ENCODE data around the gene USP48. TPM values are rescaled to one million over a fixed set of nuclear protein-coding genes. Genes with fewer than 3 reads are reported as not detected.
"Not testable (repeated sequence)": the region's sequence is repeated elsewhere in the genome, so short reads cannot be mapped to it uniquely, and the experiment has no call there.

The USP48 gene
- total RNA-seq, result 63.9 TPM

GRCh38 chr1:21782868-21783678 lies at the start of gene USP48:
Gene USP48 (minus strand): TSS chr1:21783149. CDS start chr1:21782957, 192 bp downstream.
- Histone ChIP-seq H3K9me3 (ENCODE audit: low read depth, low read length) (no peaks in the 10 kb centered on the region), H3K4me1 (ENCODE audit: insufficient read depth, low read length) (peaks cover 43% of the 10 kb centered on the region), H3K27me3 (ENCODE audit: insufficient read depth, low read length) (no peaks in the 10 kb centered on the region), H3K4me3 (ENCODE audit: low read length) (peak within 1 kb of the TSS; percentile 97)

- no peaks in the 10 kb centered on the region for H3K9me3 ChIP-seq (ENCODE audit: low read depth, low read length)
- H3K4me3 ChIP-seq (ENCODE audit: low read length), result no peak overlapping the region
- no peaks in the 10 kb centered on the region for H3K4me1 ChIP-seq (ENCODE audit: insufficient read depth, low read length)
- H3K27me3 ChIP-seq (ENCODE audit: insufficient read depth, low read length), result no peaks in the 10 kb centered on the region
Observed at GRCh38 chr1:21831454-21831970, 48.6 kb upstream of the USP48 start.

DNA sequence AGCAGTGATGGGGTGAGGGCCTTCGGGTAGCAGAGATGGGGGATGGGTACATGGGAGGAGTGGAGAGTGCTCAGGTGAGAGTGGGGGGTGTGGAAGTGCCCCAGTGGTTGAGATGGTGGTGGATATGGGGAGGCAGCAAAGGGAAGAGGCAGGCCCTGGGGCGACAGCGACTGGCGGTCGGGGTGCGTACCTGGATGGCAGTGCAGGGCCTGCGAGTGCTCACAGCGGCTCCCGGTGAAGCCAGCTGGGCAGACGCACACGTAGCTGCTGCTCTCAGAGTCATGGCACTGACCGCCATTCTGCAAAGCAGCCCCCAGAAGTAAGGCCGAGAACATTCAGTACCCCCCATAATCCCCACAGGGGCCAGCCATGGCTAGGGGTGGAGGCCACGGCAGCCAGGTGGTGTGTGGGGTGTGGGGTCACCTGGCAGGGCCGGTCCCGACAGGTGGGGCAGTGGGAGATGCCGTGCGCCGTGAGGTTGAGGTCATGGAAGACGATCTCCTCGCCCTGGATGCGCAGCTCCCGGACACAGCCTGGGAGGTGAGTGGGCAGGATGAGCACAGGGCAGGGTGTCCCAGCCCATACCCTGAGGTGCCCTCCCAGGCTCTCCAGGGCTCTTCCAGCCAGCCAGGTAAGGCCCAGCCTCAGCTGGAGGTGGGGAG lies 48.0 kb upstream of the USP48 start:
- no peaks in the 10 kb centered on the region for H3K9me3 ChIP-seq (ENCODE audit: low read depth, low read length)
- H3K4me3 ChIP-seq (ENCODE audit: low read length), result no peak overlapping the region
- H3K4me1 ChIP-seq (ENCODE audit: insufficient read depth, low read length), result no peaks in the 10 kb centered on the region
- H3K27me3 ChIP-seq (ENCODE audit: insufficient read depth, low read length), result no peaks in the 10 kb centered on the region

DNA sequence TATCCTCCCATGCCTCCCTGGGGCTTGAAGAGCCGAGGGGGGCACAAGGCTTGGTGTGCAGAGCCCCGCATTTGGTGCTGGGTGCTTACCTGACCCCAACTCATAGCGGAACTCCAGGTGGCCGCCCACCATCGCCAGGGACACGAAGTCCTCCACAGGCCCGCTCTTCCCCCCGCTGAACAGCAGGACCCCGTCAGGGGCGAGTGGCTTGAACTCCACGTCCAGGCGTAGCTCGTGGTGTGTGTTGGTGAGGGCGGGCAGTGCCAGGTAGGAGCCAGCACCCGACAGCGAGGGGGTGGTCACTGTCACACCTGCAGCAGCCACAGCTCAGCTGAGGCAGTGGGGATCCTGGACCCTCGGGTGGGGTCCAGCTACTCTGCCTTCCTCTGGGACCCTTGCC lies 46.3 kb upstream of the USP48 start:
- no peak overlapping the region for H3K4me3 ChIP-seq (ENCODE audit: low read length)
- no peaks in the 10 kb centered on the region for H3K9me3 ChIP-seq (ENCODE audit: low read depth, low read length)
- no peaks in the 10 kb centered on the region for H3K4me1 ChIP-seq (ENCODE audit: insufficient read depth, low read length)
- H3K27me3 ChIP-seq (ENCODE audit: insufficient read depth, low read length), result no peaks in the 10 kb centered on the region

- Histone ChIP-seq H3K9me3 (ENCODE audit: low read depth, low read length) (no peaks in the 10 kb centered on the region), H3K4me3 (ENCODE audit: low read length) (no peak overlapping the region), H3K27me3 (ENCODE audit: insufficient read depth, low read length) (no peaks in the 10 kb centered on the region), H3K4me1 (ENCODE audit: insufficient read depth, low read length) (no peaks in the 10 kb centered on the region)
Observed at GRCh38 chr1:21828506-21829210, 45.7 kb upstream of the USP48 start.

DNA sequence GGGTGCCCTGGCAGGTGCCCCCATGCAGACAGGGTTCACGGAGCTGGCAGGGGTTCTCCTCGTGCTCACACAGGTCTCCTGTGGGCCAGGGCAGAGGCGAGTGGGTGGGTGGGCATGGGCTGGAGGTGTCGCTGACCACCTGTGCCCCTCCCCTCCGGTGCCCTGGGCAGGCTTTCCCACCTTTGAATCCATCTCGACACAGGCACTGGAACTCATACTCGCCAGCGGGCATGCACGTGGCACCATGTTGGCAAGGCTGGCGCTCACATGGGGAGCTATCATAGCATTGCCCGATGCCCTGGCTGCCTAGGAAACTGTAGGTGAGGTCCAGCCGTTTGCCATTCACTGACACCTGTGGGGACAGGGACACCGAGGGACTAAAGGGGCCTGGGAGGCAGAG lies 45.1 kb upstream of the USP48 start:
- no peaks in the 10 kb centered on the region for H3K9me3 ChIP-seq (ENCODE audit: low read depth, low read length)
- H3K4me3 ChIP-seq (ENCODE audit: low read length), result no peak overlapping the region
- no peaks in the 10 kb centered on the region for H3K4me1 ChIP-seq (ENCODE audit: insufficient read depth, low read length)
- no peaks in the 10 kb centered on the region for H3K27me3 ChIP-seq (ENCODE audit: insufficient read depth, low read length)

GRCh38 chr1:21827141-21827679 lies 44.3 kb upstream of the USP48 start:
- Histone ChIP-seq H3K27me3 (ENCODE audit: insufficient read depth, low read length) (no peaks in the 10 kb centered on the region), H3K4me3 (ENCODE audit: low read length) (no peak overlapping the region), H3K9me3 (ENCODE audit: low read depth, low read length) (no peaks in the 10 kb centered on the region), H3K4me1 (ENCODE audit: insufficient read depth, low read length) (no peaks in the 10 kb centered on the region)

DNA sequence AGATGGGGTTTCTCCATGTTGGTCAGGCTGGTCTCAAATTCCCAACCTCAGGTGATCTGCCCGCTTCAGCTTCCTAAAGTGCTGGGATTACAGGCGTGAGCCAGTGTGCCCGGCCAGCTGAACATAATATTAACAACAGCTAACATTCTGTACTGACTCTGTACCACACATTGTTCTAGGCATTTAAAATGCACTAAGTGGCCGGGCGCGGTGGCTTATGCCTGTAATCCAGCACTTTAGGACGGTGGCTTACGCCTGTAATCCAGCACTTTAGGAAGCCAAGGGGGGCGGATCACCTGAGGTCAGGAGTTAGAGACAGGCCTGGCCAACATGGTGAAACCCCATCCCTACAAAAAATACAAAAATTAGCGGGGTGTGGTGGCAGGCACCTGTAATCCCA lies 43.7 kb upstream of the USP48 start:
- H3K27me3 ChIP-seq (ENCODE audit: insufficient read depth, low read length), result not testable (repeated sequence)

DNA sequence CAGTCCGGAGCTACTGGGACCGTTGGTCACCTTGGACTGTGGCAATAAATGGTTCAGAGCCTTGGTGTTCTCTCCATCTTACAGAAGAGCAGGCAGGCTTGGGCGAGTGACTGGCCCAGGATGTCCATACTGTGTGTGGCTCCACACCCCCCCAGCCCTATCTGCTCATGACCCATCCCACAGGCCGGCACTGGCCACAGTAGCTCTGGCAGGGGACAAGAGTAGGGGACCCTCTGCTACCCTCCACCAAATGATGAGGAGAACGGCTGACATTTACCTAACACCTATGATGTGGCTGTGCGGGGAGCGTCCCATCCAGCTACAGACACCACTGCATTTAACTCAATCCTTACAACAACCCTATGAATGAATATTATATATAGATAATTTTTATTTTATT lies 42.4 kb upstream of the USP48 start:
- Histone ChIP-seq H3K4me1 (ENCODE audit: insufficient read depth, low read length) (no peaks in the 10 kb centered on the region), H3K9me3 (ENCODE audit: low read depth, low read length) (no peaks in the 10 kb centered on the region), H3K4me3 (ENCODE audit: low read length) (no peak overlapping the region), H3K27me3 (ENCODE audit: insufficient read depth, low read length) (no peaks in the 10 kb centered on the region)

More for the DNA sequence above, 43.7 kb upstream of the USP48 start:
- H3K9me3 ChIP-seq (ENCODE audit: low read depth, low read length); H3K4me3 ChIP-seq (ENCODE audit: low read length); H3K4me1 ChIP-seq (ENCODE audit: insufficient read depth, low read length): not testable (repeated sequence)

- H3K9me3 ChIP-seq (ENCODE audit: low read depth, low read length), result no peaks in the 10 kb centered on the region
- H3K4me1 ChIP-seq (ENCODE audit: insufficient read depth, low read length), result no peaks in the 10 kb centered on the region
- H3K4me3 ChIP-seq (ENCODE audit: low read length), result no peak overlapping the region
- H3K27me3 ChIP-seq (ENCODE audit: insufficient read depth, low read length), result no peaks in the 10 kb centered on the region
Observed at GRCh38 chr1:21824926-21825325, 42.0 kb upstream of the USP48 start.

- H3K9me3 ChIP-seq (ENCODE audit: low read depth, low read length), result no peaks in the 10 kb centered on the region
- no peaks in the 10 kb centered on the region for H3K27me3 ChIP-seq (ENCODE audit: insufficient read depth, low read length)
- H3K4me1 ChIP-seq (ENCODE audit: insufficient read depth, low read length), result no peaks in the 10 kb centered on the region
- no peak overlapping the region for H3K4me3 ChIP-seq (ENCODE audit: low read length)
Observed at GRCh38 chr1:21823980-21824702, 41.2 kb upstream of the USP48 start.

- H3K9me3 ChIP-seq (ENCODE audit: low read depth, low read length), result no peaks in the 10 kb centered on the region
- H3K27me3 ChIP-seq (ENCODE audit: insufficient read depth, low read length), result no peaks in the 10 kb centered on the region
- H3K4me1 ChIP-seq (ENCODE audit: insufficient read depth, low read length), result peaks cover 2% of the 10 kb centered on the region
- no peak overlapping the region for H3K4me3 ChIP-seq (ENCODE audit: low read length)
Observed at GRCh38 chr1:21823206-21823979, 40.4 kb upstream of the USP48 start.

DNA sequence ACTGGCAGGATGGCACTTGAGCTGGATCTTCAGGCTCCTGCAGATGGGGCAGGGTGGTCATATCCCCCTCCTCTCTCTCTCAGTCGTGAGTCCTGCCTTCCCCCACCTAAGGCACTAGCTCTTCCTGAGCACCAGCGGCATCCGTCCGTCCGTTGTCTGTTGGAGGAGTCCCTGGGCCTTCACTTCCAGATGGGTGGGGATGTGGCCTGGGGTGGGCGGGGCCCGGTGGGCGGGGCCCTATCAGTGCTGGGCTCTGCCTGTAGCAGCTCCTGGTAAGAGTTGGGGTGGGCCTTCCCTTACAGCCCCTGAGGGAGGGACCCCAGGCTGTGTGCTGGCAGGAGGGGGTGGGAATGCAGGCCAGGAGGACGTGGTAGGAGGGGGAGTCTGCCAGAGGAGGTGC lies 39.4 kb upstream of the USP48 start:
- Histone ChIP-seq H3K27me3 (ENCODE audit: insufficient read depth, low read length) (no peaks in the 10 kb centered on the region), H3K4me3 (ENCODE audit: low read length) (no peak overlapping the region), H3K4me1 (ENCODE audit: insufficient read depth, low read length) (peaks cover 4% of the 10 kb centered on the region), H3K9me3 (ENCODE audit: low read depth, low read length) (no peaks in the 10 kb centered on the region)

Measured in mononuclear cell (primary cell).